WTC11 (cell line): ENCODE measurements around the gene TANGO6. TPM values are rescaled to one million over a fixed set of nuclear protein-coding genes. Genes with fewer than 3 reads are reported as not detected.

ENCODE experiments used
- ATAC-seq: fragments of 200-7000 bp; cut with Tn5 transposase; 2 replicates; pipeline ENCODE4 v1.10.0; 2021; ENCODE audit warnings: mild to moderate bottlenecking, moderate library complexity
- CTCF ChIA-PET: fragments of 300-600 bp; sonication (Branson Sonifier 250); formaldehyde crosslinking; loops from one replicate; lab custom pipeline; 2021; ENCODE audit warnings: antibody characterized with exemption; lab: Charles Lee
- POLR2A ChIA-PET: fragments of 350-600 bp; sonication (Branson Sonifier 250); formaldehyde crosslinking; loops from one replicate; lab custom pipeline; 2021; ENCODE audit warnings: antibody characterized with exemption; lab: Charles Lee
- DNase-seq: peaks from one replicate; pipeline ENCODE4 v3.0.0; 2021; ENCODE audit warnings: low spot score
- H3K27ac Mint-ChIP-seq: 2 replicates; pipeline ENCODE4 v1.8.0; 2021; ENCODE audit warnings: mixed read lengths
- H3K27me3 Mint-ChIP-seq: 2 replicates; pipeline ENCODE4 v1.8.0; 2021; ENCODE audit warnings: low read depth, mild to moderate bottlenecking, moderate library complexity, mixed read lengths
- H3K36me3 Mint-ChIP-seq: 2 replicates; pipeline ENCODE4 v1.8.0; 2021; ENCODE audit warnings: mixed read lengths
- H3K4me1 Mint-ChIP-seq: 2 replicates; pipeline ENCODE4 v1.8.0; 2022; ENCODE audit warnings: mixed read lengths
- H3K4me3 Mint-ChIP-seq: 2 replicates; pipeline ENCODE4 v1.8.0; 2021; ENCODE audit warnings: mild to moderate bottlenecking, moderate library complexity, mixed read lengths
- H3K9me3 Mint-ChIP-seq: 2 replicates; pipeline ENCODE4 v1.8.0; 2021; ENCODE audit warnings: mixed read lengths
- ATF1 ChIP-seq: sonication (generic); formaldehyde crosslinking; IDR thresholded peaks from 2 replicates; pipeline ENCODE4 v1.8.1; 2023; ENCODE audit warnings: mild to moderate bottlenecking, moderate library complexity, missing genetic modification reagents
- CBFB ChIP-seq: sonication (generic); formaldehyde crosslinking; IDR thresholded peaks from 2 replicates; pipeline ENCODE4 v1.8.1; 2022; ENCODE audit warnings: mild to moderate bottlenecking, low read depth, missing genetic modification reagents
- CREB1 ChIP-seq: sonication (generic); formaldehyde crosslinking; IDR thresholded peaks from 2 replicates; pipeline ENCODE4 v1.8.0; 2023; ENCODE audit warnings: mild to moderate bottlenecking, missing genetic modification reagents
- ESRRA ChIP-seq: sonication (generic); formaldehyde crosslinking; IDR thresholded peaks from 2 replicates; pipeline ENCODE4 v1.8.1; 2022; ENCODE audit warnings: mild to moderate bottlenecking, missing genetic modification reagents, borderline replicate concordance
- FOXJ3 ChIP-seq: sonication (generic); formaldehyde crosslinking; IDR thresholded peaks from 2 replicates; pipeline ENCODE4 v1.9.0; 2021; ENCODE audit warnings: missing genetic modification reagents, mild to moderate bottlenecking, borderline replicate concordance
- GTF2I ChIP-seq: fragments of 250-450 bp; sonication (Bioruptor Pico); conservative IDR thresholded peaks from 2 replicates; pipeline ENCODE4 v1.4.0; 2021; ENCODE audit warnings: mild to moderate bottlenecking
- JAZF1 ChIP-seq: fragments of 250-450 bp; sonication (Bioruptor Pico); IDR thresholded peaks from 2 replicates; pipeline ENCODE4 v1.9.0; 2021; ENCODE audit warnings: moderate library complexity, mild to moderate bottlenecking, inconsistent platforms
- KAT7 ChIP-seq: sonication (generic); formaldehyde crosslinking; IDR thresholded peaks from 2 replicates; pipeline ENCODE4 v1.8.1; 2023; ENCODE audit warnings: missing genetic modification reagents, mild to moderate bottlenecking, borderline replicate concordance
- MXD4 ChIP-seq: fragments of 250-450 bp; sonication (Bioruptor Pico); IDR thresholded peaks from 2 replicates; pipeline ENCODE4 v1.8.0; 2021; ENCODE audit warnings: mild to moderate bottlenecking, moderate library complexity, borderline replicate concordance
- NFYB ChIP-seq: sonication (generic); formaldehyde crosslinking; conservative IDR thresholded peaks from 2 replicates; pipeline ENCODE4 v1.8.0; 2022; ENCODE audit warnings: low read depth, missing genetic modification reagents
- OVOL2 ChIP-seq: fragments of 250-450 bp; sonication (Bioruptor Pico); IDR thresholded peaks from 2 replicates; pipeline ENCODE4 v1.9.0; 2021; ENCODE audit warnings: mild to moderate bottlenecking, borderline replicate concordance
- PRRX2 ChIP-seq: fragments of 250-450 bp; sonication (Bioruptor Pico); IDR thresholded peaks from 2 replicates; pipeline ENCODE4 v1.8.0; 2021; ENCODE audit warnings: mild to moderate bottlenecking
- RORB ChIP-seq: fragments of 250-450 bp; sonication (Bioruptor Pico); IDR thresholded peaks from 2 replicates; pipeline ENCODE4 v1.9.0; 2021; ENCODE audit warnings: mild to moderate bottlenecking
- SMAD3 ChIP-seq: sonication (generic); formaldehyde crosslinking; IDR thresholded peaks from 2 replicates; pipeline ENCODE4 v1.8.0; 2022; ENCODE audit warnings: missing genetic modification reagents, mild to moderate bottlenecking, borderline replicate concordance
- ZBTB21 ChIP-seq: sonication (generic); formaldehyde crosslinking; IDR thresholded peaks from 2 replicates; pipeline ENCODE4 v1.8.1; 2023; ENCODE audit warnings: mild to moderate bottlenecking, missing genetic modification reagents, borderline replicate concordance
- ZNF121 ChIP-seq: sonication (generic); formaldehyde crosslinking; IDR thresholded peaks from 2 replicates; pipeline ENCODE4 v1.8.0; 2023; ENCODE audit warnings: missing genetic modification reagents
- ZNF232 ChIP-seq: sonication (generic); formaldehyde crosslinking; IDR thresholded peaks from 2 replicates; pipeline ENCODE4 v1.8.0; 2022; ENCODE audit warnings: mild to moderate bottlenecking, missing genetic modification reagents
- ZNF263 ChIP-seq: sonication (generic); formaldehyde crosslinking; IDR thresholded peaks from 2 replicates; pipeline ENCODE4 v1.8.1; 2022; ENCODE audit warnings: low read depth, mild to moderate bottlenecking, moderate library complexity, missing genetic modification reagents
- ZNF423 ChIP-seq: fragments of 250-450 bp; sonication (Bioruptor Pico); IDR thresholded peaks from 2 replicates; pipeline ENCODE4 v2.1.2; 2022; ENCODE audit warnings: mild to moderate bottlenecking, moderate library complexity
- total RNA-seq: library from RNA; stranded (reverse); gene quantifications from 3 replicates; pipeline ENCODE4 v1.2.3, GENCODE V29; 2021
- TF ChIP-seq, protein P1 (sequence below): sonication (generic); formaldehyde crosslinking; IDR thresholded peaks from 2 replicates; pipeline ENCODE4 v1.8.1; 2023; ENCODE audit warnings: mild to moderate bottlenecking, missing genetic modification reagents, moderate library complexity
- TF ChIP-seq, protein P2 (sequence below): sonication (generic); formaldehyde crosslinking; IDR thresholded peaks from 2 replicates; pipeline ENCODE4 v1.8.0; 2022; ENCODE audit warnings: mild to moderate bottlenecking, missing genetic modification reagents
- TF ChIP-seq, protein P3 (sequence below): fragments of 200-600 bp; IDR thresholded peaks from 2 replicates; pipeline ENCODE4 v1.8.0; 2022; ENCODE audit warnings: antibody characterized with exemption
- TF ChIP-seq, protein P4 (sequence below): sonication (generic); formaldehyde crosslinking; IDR thresholded peaks from 2 replicates; pipeline ENCODE4 v1.8.0; 2022; ENCODE audit warnings: mild to moderate bottlenecking, missing genetic modification reagents
- TF ChIP-seq, protein P5 (sequence below): sonication (generic); formaldehyde crosslinking; conservative IDR thresholded peaks from 2 replicates; pipeline ENCODE4 v1.8.1; 2022; ENCODE audit warnings: mild to moderate bottlenecking, missing genetic modification reagents
- TF ChIP-seq, protein P6 (sequence below): sonication (generic); formaldehyde crosslinking; IDR thresholded peaks from 2 replicates; pipeline ENCODE4 v1.8.1; 2022; ENCODE audit warnings: mild to moderate bottlenecking, moderate library complexity, missing genetic modification reagents
- TF ChIP-seq, protein P7 (sequence below): sonication (generic); formaldehyde crosslinking; IDR thresholded peaks from 2 replicates; pipeline ENCODE4 v1.8.1; 2023; ENCODE audit warnings: mild to moderate bottlenecking, missing genetic modification reagents, moderate library complexity
- TF ChIP-seq, protein P8 (sequence below): fragments of 250-450 bp; sonication (Bioruptor Pico); IDR thresholded peaks from 2 replicates; pipeline ENCODE4 v2.1.2; 2022; ENCODE audit warnings: mild to moderate bottlenecking, moderate library complexity

TANGO6 gene
- total RNA-seq, 1 experiment from 2014 or later, result 15.6 TPM

DNA sequence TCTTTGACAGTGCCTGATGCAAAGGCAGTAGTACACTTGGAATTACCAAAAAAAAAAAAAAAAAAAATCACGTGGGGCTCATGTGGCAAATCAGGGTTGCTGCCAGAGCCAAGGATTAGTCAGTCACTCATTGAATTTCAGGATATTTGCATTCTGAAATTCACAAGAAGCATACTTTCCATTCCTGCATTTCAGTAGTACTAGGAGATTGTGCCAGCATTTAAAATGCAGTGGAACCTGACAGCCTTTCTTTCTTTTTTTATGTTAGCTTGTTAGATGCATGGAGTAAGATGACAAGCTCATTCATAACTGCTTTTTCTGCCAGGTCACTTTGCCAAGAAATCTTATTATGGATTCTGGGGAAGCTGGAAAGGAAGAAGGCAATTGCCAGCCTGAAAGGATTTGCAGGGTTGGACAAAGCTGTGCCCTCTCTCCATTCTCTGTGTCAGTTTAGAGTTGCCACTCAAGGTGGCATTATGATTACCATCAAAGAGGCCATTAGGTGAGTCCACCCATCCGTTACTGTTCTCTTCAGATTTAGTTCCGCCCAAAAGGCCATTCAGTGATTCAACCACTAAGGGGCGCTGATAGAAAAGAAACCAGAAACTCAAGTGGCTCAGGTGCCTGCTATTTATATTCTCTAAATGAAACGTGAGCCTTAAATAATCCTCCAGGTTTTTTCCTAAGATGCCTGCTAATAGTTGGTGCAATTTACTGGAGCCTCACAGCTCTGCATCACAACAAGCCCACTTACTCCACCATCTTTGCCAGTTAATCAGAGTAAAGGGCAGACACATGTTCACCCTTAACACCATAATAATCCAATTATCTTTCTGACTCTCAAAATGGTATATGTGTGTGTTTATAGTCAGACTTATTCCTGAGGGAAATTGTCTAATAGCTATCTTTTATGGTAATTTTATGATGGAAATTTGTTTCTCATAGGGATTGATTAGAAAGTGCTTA, 59.0 kb downstream of the TANGO6 start:
- Mint-ChIP-seq H3K4me1 (peaks cover 22% of the 10 kb centered on the region), H3K4me3 (no peak overlapping the region), H3K9me3 (no peaks in the 10 kb centered on the region), H3K27me3 (no peaks in the 10 kb centered on the region), H3K36me3 (no peaks in the 10 kb centered on the region)
- DNase-seq, result peak; percentile 54
- POLR2A ChIA-PET, result no interaction called here
- CTCF ChIA-PET, result interaction anchor here (0.6 to 3.2 kb wide), 28 partner anchors 16 to 494 kb away, joined by 3 to 26 read pairs (median 4); partner anchors contain the start of gene HAS3
- TF ChIP-seq, protein P1, sequence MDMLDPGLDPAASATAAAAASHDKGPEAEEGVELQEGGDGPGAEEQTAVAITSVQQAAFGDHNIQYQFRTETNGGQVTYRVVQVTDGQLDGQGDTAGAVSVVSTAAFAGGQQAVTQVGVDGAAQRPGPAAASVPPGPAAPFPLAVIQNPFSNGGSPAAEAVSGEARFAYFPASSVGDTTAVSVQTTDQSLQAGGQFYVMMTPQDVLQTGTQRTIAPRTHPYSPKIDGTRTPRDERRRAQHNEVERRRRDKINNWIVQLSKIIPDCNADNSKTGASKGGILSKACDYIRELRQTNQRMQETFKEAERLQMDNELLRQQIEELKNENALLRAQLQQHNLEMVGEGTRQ, result peak; percentile 65
- no peak for TF ChIP-seq JAZF1 (CRISPR knock-in tag)
- TF ChIP-seq, protein P2, sequence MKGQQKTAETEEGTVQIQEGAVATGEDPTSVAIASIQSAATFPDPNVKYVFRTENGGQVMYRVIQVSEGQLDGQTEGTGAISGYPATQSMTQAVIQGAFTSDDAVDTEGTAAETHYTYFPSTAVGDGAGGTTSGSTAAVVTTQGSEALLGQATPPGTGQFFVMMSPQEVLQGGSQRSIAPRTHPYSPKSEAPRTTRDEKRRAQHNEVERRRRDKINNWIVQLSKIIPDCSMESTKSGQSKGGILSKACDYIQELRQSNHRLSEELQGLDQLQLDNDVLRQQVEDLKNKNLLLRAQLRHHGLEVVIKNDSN (CRISPR knock-in tag), result 0 out of 2 replicates have a peak, but pooled peaks have one; percentile 38
- TF ChIP-seq, protein P3, sequence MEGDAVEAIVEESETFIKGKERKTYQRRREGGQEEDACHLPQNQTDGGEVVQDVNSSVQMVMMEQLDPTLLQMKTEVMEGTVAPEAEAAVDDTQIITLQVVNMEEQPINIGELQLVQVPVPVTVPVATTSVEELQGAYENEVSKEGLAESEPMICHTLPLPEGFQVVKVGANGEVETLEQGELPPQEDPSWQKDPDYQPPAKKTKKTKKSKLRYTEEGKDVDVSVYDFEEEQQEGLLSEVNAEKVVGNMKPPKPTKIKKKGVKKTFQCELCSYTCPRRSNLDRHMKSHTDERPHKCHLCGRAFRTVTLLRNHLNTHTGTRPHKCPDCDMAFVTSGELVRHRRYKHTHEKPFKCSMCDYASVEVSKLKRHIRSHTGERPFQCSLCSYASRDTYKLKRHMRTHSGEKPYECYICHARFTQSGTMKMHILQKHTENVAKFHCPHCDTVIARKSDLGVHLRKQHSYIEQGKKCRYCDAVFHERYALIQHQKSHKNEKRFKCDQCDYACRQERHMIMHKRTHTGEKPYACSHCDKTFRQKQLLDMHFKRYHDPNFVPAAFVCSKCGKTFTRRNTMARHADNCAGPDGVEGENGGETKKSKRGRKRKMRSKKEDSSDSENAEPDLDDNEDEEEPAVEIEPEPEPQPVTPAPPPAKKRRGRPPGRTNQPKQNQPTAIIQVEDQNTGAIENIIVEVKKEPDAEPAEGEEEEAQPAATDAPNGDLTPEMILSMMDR, result peak; percentile 50
- TF ChIP-seq, all 79 proteins: peak for 3
- peak overlapping the region; percentile 67 for H3K27ac Mint-ChIP-seq
- ATAC-seq, result peak; percentile 88

DNA sequence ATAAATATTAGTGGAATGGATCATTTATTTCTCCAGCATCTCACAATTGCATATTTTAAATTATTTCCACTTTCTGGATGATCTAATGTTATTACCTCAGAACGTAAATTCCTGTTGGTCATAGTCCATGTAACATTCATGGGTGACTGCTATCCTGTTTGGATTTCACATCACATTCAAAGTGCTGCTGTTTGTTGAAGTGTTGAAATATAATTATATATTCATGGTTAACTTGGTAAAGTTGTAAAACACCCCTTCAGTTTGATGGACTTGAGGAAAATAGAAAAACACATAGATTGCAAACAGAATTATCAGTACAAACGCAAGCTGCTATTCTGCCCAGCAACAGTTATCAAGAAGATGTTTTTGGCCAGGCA, 59.6 kb downstream of the TANGO6 start:
- POLR2A ChIA-PET, result no interaction called here
- no peak for DNase-seq

DNA sequence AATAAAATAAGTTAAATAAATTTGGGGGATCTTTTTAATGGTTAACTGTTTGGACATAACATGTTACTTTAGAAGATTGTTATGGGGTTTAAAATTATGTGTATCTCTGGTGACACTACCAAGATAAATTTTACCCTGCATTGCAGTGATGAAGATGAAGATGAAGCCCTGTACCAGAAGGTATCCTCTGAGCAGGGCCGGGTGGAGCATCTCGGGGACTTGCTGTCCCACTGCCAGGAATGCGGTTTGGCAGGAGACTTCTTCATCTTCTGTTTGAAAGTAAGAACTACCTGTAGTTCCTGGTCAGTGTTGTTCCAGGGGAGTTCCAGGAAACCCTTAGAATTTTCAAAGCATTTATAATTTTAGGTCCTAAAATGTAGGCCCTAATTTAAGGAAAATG, 64.0 kb downstream of the TANGO6 start:
- no peak for DNase-seq
- no peaks in the 10 kb centered on the region for H3K9me3 Mint-ChIP-seq
- H3K27me3 Mint-ChIP-seq, result no peaks in the 10 kb centered on the region
- peaks cover 20% of the 10 kb centered on the region for H3K4me1 Mint-ChIP-seq
- H3K4me3 Mint-ChIP-seq, result no peak overlapping the region
- H3K27ac Mint-ChIP-seq, result peak overlapping the region; percentile 77
- CTCF ChIA-PET, result interaction anchor here (0.6 kb wide), 1 partner anchor 292 kb away, joined by 3 read pairs; no protein-coding TSS in a partner anchor
- TF ChIP-seq, protein P4, sequence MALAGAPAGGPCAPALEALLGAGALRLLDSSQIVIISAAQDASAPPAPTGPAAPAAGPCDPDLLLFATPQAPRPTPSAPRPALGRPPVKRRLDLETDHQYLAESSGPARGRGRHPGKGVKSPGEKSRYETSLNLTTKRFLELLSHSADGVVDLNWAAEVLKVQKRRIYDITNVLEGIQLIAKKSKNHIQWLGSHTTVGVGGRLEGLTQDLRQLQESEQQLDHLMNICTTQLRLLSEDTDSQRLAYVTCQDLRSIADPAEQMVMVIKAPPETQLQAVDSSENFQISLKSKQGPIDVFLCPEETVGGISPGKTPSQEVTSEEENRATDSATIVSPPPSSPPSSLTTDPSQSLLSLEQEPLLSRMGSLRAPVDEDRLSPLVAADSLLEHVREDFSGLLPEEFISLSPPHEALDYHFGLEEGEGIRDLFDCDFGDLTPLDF (CRISPR knock-in tag), result no peak
- TF ChIP-seq PRRX2 (no peak), MXD4 (CRISPR knock-in tag) (no peak), KAT7 (CRISPR knock-in tag) (no peak), RORB (CRISPR knock-in tag) (no peak), ZBTB21 (CRISPR knock-in tag) (no peak), NFYB (CRISPR knock-in tag) (no peak), ZNF121 (CRISPR knock-in tag) (no peak), ZNF232 (CRISPR knock-in tag) (no peak), GTF2I (CRISPR knock-in tag) (no peak)
- TF ChIP-seq, protein P5, sequence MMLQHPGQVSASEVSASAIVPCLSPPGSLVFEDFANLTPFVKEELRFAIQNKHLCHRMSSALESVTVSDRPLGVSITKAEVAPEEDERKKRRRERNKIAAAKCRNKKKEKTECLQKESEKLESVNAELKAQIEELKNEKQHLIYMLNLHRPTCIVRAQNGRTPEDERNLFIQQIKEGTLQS, result no peak
- TF ChIP-seq, protein P6, sequence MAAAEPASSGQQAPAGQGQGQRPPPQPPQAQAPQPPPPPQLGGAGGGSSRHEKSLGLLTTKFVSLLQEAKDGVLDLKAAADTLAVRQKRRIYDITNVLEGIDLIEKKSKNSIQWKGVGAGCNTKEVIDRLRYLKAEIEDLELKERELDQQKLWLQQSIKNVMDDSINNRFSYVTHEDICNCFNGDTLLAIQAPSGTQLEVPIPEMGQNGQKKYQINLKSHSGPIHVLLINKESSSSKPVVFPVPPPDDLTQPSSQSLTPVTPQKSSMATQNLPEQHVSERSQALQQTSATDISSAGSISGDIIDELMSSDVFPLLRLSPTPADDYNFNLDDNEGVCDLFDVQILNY (CRISPR knock-in tag), result no peak
- TF ChIP-seq, all 79 proteins: peak for 0
- ATAC-seq, result no peak
- no peaks in the 10 kb centered on the region for H3K36me3 Mint-ChIP-seq
- POLR2A ChIA-PET, result no interaction called here

More for the DNA sequence above, 59.6 kb downstream of the TANGO6 start:
- ATAC-seq, result no peak
- Mint-ChIP-seq H3K36me3 (no peaks in the 10 kb centered on the region), H3K4me1 (peaks cover 28% of the 10 kb centered on the region), H3K9me3 (no peaks in the 10 kb centered on the region), H3K27me3 (no peaks in the 10 kb centered on the region), H3K4me3 (no peak overlapping the region), H3K27ac (no peak overlapping the region)
- CTCF ChIA-PET, result interaction anchor here (0.7 to 3.2 kb wide), 8 partner anchors 36 to 230 kb away, joined by 3 to 26 read pairs (median 4); partner anchors contain the start of gene HAS3
- TF ChIP-seq, protein P7, sequence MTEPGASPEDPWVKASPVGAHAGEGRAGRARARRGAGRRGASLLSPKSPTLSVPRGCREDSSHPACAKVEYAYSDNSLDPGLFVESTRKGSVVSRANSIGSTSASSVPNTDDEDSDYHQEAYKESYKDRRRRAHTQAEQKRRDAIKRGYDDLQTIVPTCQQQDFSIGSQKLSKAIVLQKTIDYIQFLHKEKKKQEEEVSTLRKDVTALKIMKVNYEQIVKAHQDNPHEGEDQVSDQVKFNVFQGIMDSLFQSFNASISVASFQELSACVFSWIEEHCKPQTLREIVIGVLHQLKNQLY (CRISPR knock-in tag), result no peak
- TF ChIP-seq ZNF263 (CRISPR knock-in tag) (no peak), ZNF423 (CRISPR knock-in tag) (no peak), ESRRA (no peak), FOXJ3 (CRISPR knock-in tag) (no peak), CREB1 (CRISPR knock-in tag) (no peak), MXD4 (CRISPR knock-in tag) (no peak), SMAD3 (CRISPR knock-in tag) (no peak), CBFB (CRISPR knock-in tag) (no peak), OVOL2 (CRISPR knock-in tag) (no peak), ATF1 (CRISPR knock-in tag) (no peak)
- TF ChIP-seq, protein P8, sequence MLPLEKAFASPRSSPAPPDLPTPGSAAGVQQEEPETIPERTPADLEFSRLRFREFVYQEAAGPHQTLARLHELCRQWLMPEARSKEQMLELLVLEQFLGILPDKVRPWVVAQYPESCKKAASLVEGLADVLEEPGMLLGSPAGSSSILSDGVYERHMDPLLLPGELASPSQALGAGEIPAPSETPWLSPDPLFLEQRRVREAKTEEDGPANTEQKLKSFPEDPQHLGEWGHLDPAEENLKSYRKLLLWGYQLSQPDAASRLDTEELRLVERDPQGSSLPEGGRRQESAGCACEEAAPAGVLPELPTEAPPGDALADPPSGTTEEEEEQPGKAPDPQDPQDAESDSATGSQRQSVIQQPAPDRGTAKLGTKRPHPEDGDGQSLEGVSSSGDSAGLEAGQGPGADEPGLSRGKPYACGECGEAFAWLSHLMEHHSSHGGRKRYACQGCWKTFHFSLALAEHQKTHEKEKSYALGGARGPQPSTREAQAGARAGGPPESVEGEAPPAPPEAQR (CRISPR knock-in tag), result no peak
